ENCODE data around the gene SMIM15. TPM values are rescaled to one million over a fixed set of nuclear protein-coding genes. Genes with fewer than 3 reads are reported as not detected.

SMIM15 gene
- total RNA-seq, 1 experiment from 2014 or later: 41.9 TPM

- ChIA-PET CTCF (no interaction called here), POLR2A (no interaction called here)
- Mint-ChIP-seq H3K4me1 (peaks cover 7% of the 10 kb centered on the region), H3K36me3 (no peaks in the 10 kb centered on the region), H3K9me3 (no peaks in the 10 kb centered on the region), H3K27ac (no peak overlapping the region), H3K4me3 (no peak overlapping the region), H3K27me3 (ENCODE audit: low read depth) (no peaks in the 10 kb centered on the region)
- TF ChIP-seq ZNF317 (CRISPR knock-in tag; IDR thresholded peaks at IDR 0.05; ENCODE audit: borderline replicate concordance, low read depth) (no peak), SMAD3 (CRISPR knock-in tag; IDR thresholded peaks at IDR 0.05; ENCODE audit: borderline replicate concordance) (no peak), OVOL2 (CRISPR knock-in tag; IDR thresholded peaks at IDR 0.05; ENCODE audit: borderline replicate concordance) (no peak), ZNF425 (CRISPR knock-in tag; conservative IDR thresholded peaks at IDR 0.05) (no peak), GABPB1 (CRISPR knock-in tag; IDR thresholded peaks at IDR 0.05) (no peak), ZNF423 (CRISPR knock-in tag; IDR thresholded peaks at IDR 0.05) (no peak), ZNF121 (CRISPR knock-in tag; IDR thresholded peaks at IDR 0.05) (no peak), NFYB (CRISPR knock-in tag; conservative IDR thresholded peaks at IDR 0.05; ENCODE audit: low read depth) (no peak), MYBL2 (CRISPR knock-in tag; IDR thresholded peaks at IDR 0.05) (no peak), ATF2 (CRISPR knock-in tag; IDR thresholded peaks at IDR 0.05; ENCODE audit: borderline replicate concordance, low read depth) (no peak), AR (CRISPR knock-in tag; IDR thresholded peaks at IDR 0.05) (no peak), AFF4 (CRISPR knock-in tag; IDR thresholded peaks at IDR 0.05; ENCODE audit: borderline replicate concordance) (no peak), SMAD4 (CRISPR knock-in tag; IDR thresholded peaks at IDR 0.05) (no peak)
- no peak for ATAC-seq
- DNase-seq (ENCODE audit: low spot score): no peak
Observed at GRCh38 chr5:61142811-61143210, 19.5 kb downstream of the SMIM15 start.

- H3K27me3 Mint-ChIP-seq (ENCODE audit: low read depth): no peaks in the 10 kb centered on the region
- peaks cover 7% of the 10 kb centered on the region for H3K4me1 Mint-ChIP-seq
- no peak overlapping the region for H3K27ac Mint-ChIP-seq
- H3K36me3 Mint-ChIP-seq: no peaks in the 10 kb centered on the region
- no peaks in the 10 kb centered on the region for H3K9me3 Mint-ChIP-seq
- POLR2A ChIA-PET: no interaction called here
- CTCF ChIA-PET: no interaction called here
- H3K4me3 Mint-ChIP-seq: no peak overlapping the region
- ATAC-seq: no peak
- DNase-seq (ENCODE audit: low spot score): no peak
- no peak for TF ChIP-seq MAX (CRISPR knock-in tag; IDR thresholded peaks at IDR 0.05)
- TF ChIP-seq AR (CRISPR knock-in tag; IDR thresholded peaks at IDR 0.05): no peak
- no peak for TF ChIP-seq E2F5 (CRISPR knock-in tag; IDR thresholded peaks at IDR 0.05)
- TF ChIP-seq E2F1 (CRISPR knock-in tag; IDR thresholded peaks at IDR 0.05): no peak
- no peak for TF ChIP-seq CDX4 (CRISPR knock-in tag; IDR thresholded peaks at IDR 0.05; ENCODE audit: borderline replicate concordance)
- TF ChIP-seq CREB1 (CRISPR knock-in tag; IDR thresholded peaks at IDR 0.05): no peak
- TF ChIP-seq SMAD3 (CRISPR knock-in tag; IDR thresholded peaks at IDR 0.05; ENCODE audit: borderline replicate concordance): no peak
- TF ChIP-seq ZNF317 (CRISPR knock-in tag; IDR thresholded peaks at IDR 0.05; ENCODE audit: borderline replicate concordance, low read depth): no peak
Observed at GRCh38 chr5:61142391-61142790, 19.9 kb downstream of the SMIM15 start.

All from WTC11 (cell line).